Heart left ventricle (tissue), 16 donors: ENCODE results near the gene CXCR6. TPM values are rescaled to one million over a fixed set of nuclear protein-coding genes. Genes with fewer than 3 reads are reported as not detected.
"Not testable (repeated sequence)": the region's sequence is repeated elsewhere in the genome, so short reads cannot be mapped to it uniquely, and the experiment has no call there.

Source experiments
- ATAC-seq, 4 donors: fragments of 200-7000 bp; cut with Tn5 transposase; one replicate each; pipeline ENCODE4 v1.9.1; 2020 to 2022; ENCODE audit warnings: moderate library complexity in 4 of 4, mild to moderate bottlenecking in 3 of 4, moderate number of reproducible peaks in 1 of 4
- DNase-seq, 5 donors: peaks; one replicate each; pipeline ENCODE4 v3.0.0-alpha.2; 2020
- H3K27ac ChIP-seq, 12 donors: fragments of 200-600 bp; sonication (generic) in 4 of 12; one replicate each; pipeline versions ENCODE4 v1.5.0 to v1.8.0; 2016 to 2022; ENCODE audit warnings: mild to moderate bottlenecking in 2 of 12
- H3K27me3 ChIP-seq, 9 donors: fragments of 200-600 bp; sonication (generic) in 2 of 9; one replicate each; pipeline versions ENCODE4 v1.5.1 to v1.8.0; 2016 to 2022; ENCODE audit warnings: mild to moderate bottlenecking in 3 of 9
- H3K36me3 ChIP-seq, 9 donors: fragments of 200-600 bp; sonication (generic) in 2 of 9; one replicate each; pipeline versions ENCODE4 v1.5.0 to v1.8.0; 2018 to 2022; ENCODE audit warnings: mild to moderate bottlenecking in 2 of 9
- H3K4me1 ChIP-seq, 12 donors: fragments of 200-600 bp; sonication (generic) in 4 of 12; one replicate each; pipeline versions ENCODE4 v1.5.0 to v1.8.0; 2016 to 2022; ENCODE audit warnings: mild to moderate bottlenecking in 3 of 12
- H3K4me3 ChIP-seq, 12 donors: fragments of 200-600 bp; sonication (generic) in 4 of 12; one replicate each; pipeline versions ENCODE4 v1.5.0 to v1.8.0; 2017 to 2022; ENCODE audit warnings: mild to moderate bottlenecking in 9 of 12, moderate library complexity in 4 of 12
- H3K9me3 ChIP-seq, 12 donors: fragments of 200-600 bp; sonication (generic) in 4 of 12; one replicate each; pipeline versions ENCODE4 v1.5.0 to v1.8.0; 2016 to 2022; ENCODE audit warnings: mild to moderate bottlenecking in 1 of 12
- CTCF ChIP-seq, 12 donors: fragments of 200-600 bp; sonication (generic) in 4 of 12; IDR thresholded peaks; one replicate each; pipeline versions ENCODE4 v1.5.0 to v1.8.0; 2018 to 2022; ENCODE audit warnings: antibody characterized with exemption in 12 of 12, mild to moderate bottlenecking in 5 of 12
- POLR2A ChIP-seq, 2 donors: fragments of 450-650 bp; IDR thresholded peaks; one replicate each; pipeline ENCODE4 v1.6.1; 2017; ENCODE audit warnings: antibody characterized with exemption in 2 of 2, mild to moderate bottlenecking in 2 of 2, moderate library complexity in 2 of 2
- WGBS, 4 donors: extraction: QIAGEN DNeasy Blood & Tissue Kit in 2 of 4; methylation state at CpG; one replicate each; pipeline versions ENCODE4 v1.1.5 to v1.1.7; 2013 to 2018; 5-methylcytosine and 5-hydroxymethylcytosine counted together
- intact Hi-C, 10 donors: fragments of 100-400 bp; cut with DNase I; formaldehyde crosslinking; loops; one replicate each; pipeline versions ENCODE4 v1.11.1 to v1.14.2; 2022
- polyA plus RNA-seq, 2 donors: library from polyadenylated mRNA; stranded (reverse); fragments of 200-250 nt; gene quantifications; one replicate each; pipeline ENCODE4 v1.2.3, GENCODE V29; 2013
- total RNA-seq, 9 donors: library from RNA; depleted of rRNA in 2 of 9; stranded (reverse); fragments of >200 nt in 2 of 9; fragmentation: NEBNext Ultra II Directional in 3 of 9; extraction: Animal tissue kit (Norgen Biotek cat#: 25700) in 3 of 9; gene quantifications; one replicate each; pipeline versions ENCODE4 v1.1.0 to v1.2.4, GENCODE V29; 2016 to 2023
- donor health status: ischemic (EF 13 %, LVEDD 7.1; RV severe dilation, severe dysfunction).
- donor health status: healthy with polysubstance abuse.
- donor health status: DM: no; HTN: yes; CAD: no.
- donor health status: DM: no; HTN: no; CAD: no.
- donor health status: ischemic (EF 25% LVEDD 6.9; RV normal size, moderate dysfunction).
- donor health status: ischemic (EF 25% LVEDD 5.7; RV mildly dilated, moderate dysfunction).
- donor health status: healthy.
- donor health status: DM: yes; HTN: yes; CAD: no.
- donor health status: ischemic (EF 35%, LVEDD 5.7; RV mildly dilated, moderate dysfunction).
- donor health status: nonischemic (EF 11% LVEDD 7.7; RV severe dilation, severe dysfunction).
- donor health status: DM: yes; HTN: yes; CAD: no.
- donor health status: PGD.
- donor health status: ischemic (EF 29% LVEDD 5.4; RV normal size, mild dysfunction).
- donor health status: nonischemic (EF 23%, LVEDD 6.1; RV moderate dilation, normal function).

The CXCR6 gene
- total and polyA plus RNA-seq, 11 donors, result 0.19 to 2.1 (median 0.30) TPM; not detected in 3

GRCh38 chr3:45995236-45996192 is 52.2 kb downstream of the CXCR6 start, which contains the start of gene FYCO1:
TSS of gene FYCO1 (minus strand) at chr3:45995824. CDS start at chr3:45984910, 10,914 bp downstream.
- Histone ChIP-seq H3K9me3 (no peaks in the 10 kb centered on the region), H3K27ac (peak within 1 kb of the TSS; percentile 86 to 98 (median 96)), H3K4me1 (peaks cover 0 to 53% (median 44%) of the 10 kb centered on the region in 12 donors), H3K36me3 (no peaks in the 10 kb centered on the region), H3K27me3 (no peaks in the 10 kb centered on the region), H3K4me3 (peak within 1 kb of the TSS; percentile 68 to 99 (median 88))
- TF ChIP-seq CTCF (IDR thresholded peaks at IDR 0.05) (peak in 1 of 12 donors; percentile 7), POLR2A (IDR thresholded peaks at IDR 0.05) (peak in 1 of 2 donors; percentile 77)
- peak; percentile 95 to 98 (median 97) for DNase-seq
- intact Hi-C loops, result loop anchor here in 1 of 10 donors (10.0 kb wide), 1 partner anchor 79 kb away; no protein-coding TSS in a partner anchor
- 1 to 3% (median 2%) methylated on average over 31 to 67 of the region's 67 CpGs for WGBS, 4 donors
- peak; percentile 94 to 96 (median 94) for ATAC-seq

GRCh38 chr3:45997499-45997898 is 54.2 kb downstream of the CXCR6 start:
- DNase-seq, H3K4me3 ChIP-seq, H3K9me3 ChIP-seq, ATAC-seq, H3K27me3 ChIP-seq, H3K27ac ChIP-seq, H3K36me3 ChIP-seq: not testable (repeated sequence)
- WGBS, 4 donors, result 87 to 94% (median 93%) methylated on average over 19 of the region's 19 CpGs
- intact Hi-C loops, result loop anchor here in 1 of 10 donors (10.0 kb wide), 1 partner anchor 77 kb away; no protein-coding TSS in a partner anchor
- peaks cover 0 to 33% (median 28%) of the 10 kb centered on the region in 12 donors for H3K4me1 ChIP-seq

GRCh38 chr3:45997942-45998341 is 54.7 kb downstream of the CXCR6 start:
- H3K27ac ChIP-seq, result no peak overlapping the region
- no peaks in the 10 kb centered on the region for H3K9me3 ChIP-seq
- 84 to 90% (median 89%) methylated on average over 2 of the region's 2 CpGs for WGBS, 4 donors
- intact Hi-C loops, result loop anchor here in 1 of 10 donors (10.0 kb wide), 1 partner anchor 77 kb away; no protein-coding TSS in a partner anchor
- H3K36me3 ChIP-seq, result no peaks in the 10 kb centered on the region
- TF ChIP-seq CTCF (IDR thresholded peaks at IDR 0.05) (no peak), POLR2A (IDR thresholded peaks at IDR 0.05) (no peak)
- peaks cover 0 to 28% (median 24%) of the 10 kb centered on the region in 12 donors for H3K4me1 ChIP-seq
- no peak overlapping the region for H3K4me3 ChIP-seq
- no peak for DNase-seq
- no peaks in the 10 kb centered on the region for H3K27me3 ChIP-seq
- no peak for ATAC-seq

Other genes starting within 250 kb of the CXCR6 start
- gene SLC6A20, start 146.9 kb upstream of the CXCR6 start, total RNA-seq, result under 1 TPM in 2 of 9 donors, not detected in 7; 0.19 to 0.59 TPM
- under 1 TPM in 1 of 2 donors, not detected in 1; 0.12 TPM for gene SLC6A20, start 146.9 kb upstream of the CXCR6 start, polyA plus RNA-seq
- 10 to 100 TPM in 2 of 9 donors, 1 to 10 TPM in 7; 6.7 to 13.0 (median 8.8) TPM for gene LZTFL1, start 101.3 kb upstream of the CXCR6 start, total RNA-seq
- 10 to 100 TPM in 1 of 2 donors, 1 to 10 TPM in 1; 1.7 to 13.1 TPM for gene LZTFL1, start 101.3 kb upstream of the CXCR6 start, polyA plus RNA-seq
- not detected for gene CCR9, start 56.9 kb upstream of the CXCR6 start, total RNA-seq
- gene CCR9, start 56.9 kb upstream of the CXCR6 start, polyA plus RNA-seq, result under 1 TPM in 1 of 2 donors, not detected in 1; 0.03 TPM
- gene FYCO1, start 52.4 kb downstream of the CXCR6 start, total RNA-seq, result 100 to 1,000 TPM in 6 of 9 donors, 10 to 100 TPM in 3; 57.3 to 195 (median 149) TPM
- gene FYCO1, start 52.4 kb downstream of the CXCR6 start, polyA plus RNA-seq, result 10 to 100 TPM; 18.5 to 69.5 TPM
- under 1 TPM in 4 of 9 donors, not detected in 5; 0.06 to 0.64 (median 0.23) TPM for gene XCR1, start 84.0 kb downstream of the CXCR6 start, total RNA-seq
- under 1 TPM in 1 of 2 donors, not detected in 1; 0.03 TPM for gene XCR1, start 84.0 kb downstream of the CXCR6 start, polyA plus RNA-seq